ENCODE results near the gene MAP3K6.

MAP3K6 gene

DNA sequence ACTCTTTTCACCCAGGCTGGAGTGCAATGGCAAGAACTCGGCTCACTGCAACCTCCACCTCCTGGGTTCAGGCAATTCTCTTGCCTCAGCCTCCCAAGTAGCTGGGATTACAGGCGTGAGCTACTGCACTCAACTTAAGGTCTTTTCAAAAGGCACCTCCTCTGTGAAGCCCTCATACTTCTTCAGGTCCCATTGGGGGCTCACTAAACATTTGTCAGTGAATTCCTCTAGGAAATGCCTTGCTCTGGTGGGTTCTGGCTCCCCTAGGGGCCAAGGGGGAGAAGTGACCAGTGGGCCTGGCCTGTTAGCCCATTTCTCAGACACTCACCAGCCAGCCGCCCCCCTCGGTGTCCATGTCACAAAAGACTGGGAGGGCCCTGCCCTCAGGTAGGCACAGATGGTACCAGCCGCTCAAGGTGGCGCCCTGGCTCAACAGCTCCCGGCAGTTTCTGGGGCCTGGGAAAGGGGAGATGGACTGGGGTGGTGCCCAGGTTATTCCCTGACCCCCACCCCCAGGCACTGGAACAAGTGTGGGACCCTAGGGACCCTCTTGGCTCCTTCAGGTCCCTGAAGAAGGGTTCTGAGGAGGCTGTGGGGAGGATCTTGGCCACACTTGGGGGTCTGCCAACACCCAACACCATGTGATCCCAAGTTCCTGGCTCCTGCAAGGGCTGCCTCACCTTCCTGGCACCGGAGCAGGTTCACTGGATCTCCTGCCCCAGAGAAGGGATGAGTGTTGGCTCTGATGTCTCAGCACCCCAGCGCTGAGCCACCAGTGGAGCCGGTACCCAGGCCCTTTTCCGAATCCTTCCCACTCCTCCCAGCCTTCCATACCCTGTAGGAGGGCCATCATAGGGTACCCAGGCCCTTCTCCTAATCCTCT is 6.3 kb upstream of the MAP3K6 start:
- no peak for DNase-seq (ENCODE audit: low read depth)

DNA sequence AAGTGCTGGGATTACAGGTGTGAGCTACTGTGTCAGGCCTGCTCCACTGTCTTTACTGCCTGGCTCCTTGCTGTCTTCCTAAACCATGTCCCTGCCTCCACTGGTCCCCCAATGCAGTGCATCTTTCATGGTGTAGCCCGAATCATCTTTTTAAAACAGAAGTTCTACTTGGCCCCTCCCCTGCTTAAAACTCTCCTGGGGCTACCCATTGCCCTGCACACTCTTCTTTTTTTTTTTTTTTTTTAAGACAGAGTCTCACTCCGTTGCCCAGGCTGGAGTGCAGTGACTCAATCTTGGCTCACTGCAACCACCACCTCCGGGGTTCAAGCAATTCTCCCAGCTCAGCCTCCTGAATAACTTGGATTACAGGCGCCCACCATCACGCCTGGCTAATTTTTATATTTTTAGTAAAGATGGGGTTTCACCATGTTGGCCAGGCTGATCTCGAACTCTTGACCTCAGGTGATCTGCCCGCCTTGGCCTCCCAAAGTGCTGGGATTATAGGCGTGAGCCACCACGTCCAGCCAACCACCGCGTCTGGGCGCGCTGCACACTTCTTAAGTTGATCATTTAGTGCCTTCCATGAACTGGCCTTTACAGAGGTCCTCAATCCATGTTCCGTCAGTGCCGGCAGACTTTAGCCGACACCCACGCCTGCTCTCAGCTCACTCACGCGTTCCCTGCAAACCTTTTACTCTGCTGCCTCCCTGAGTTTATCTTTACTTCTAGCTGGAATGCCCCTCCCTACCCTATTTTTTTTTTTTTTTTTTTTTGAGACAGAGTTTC is 5.5 kb upstream of the MAP3K6 start:
- DNase-seq (ENCODE audit: low read depth) = no peak

DNA sequence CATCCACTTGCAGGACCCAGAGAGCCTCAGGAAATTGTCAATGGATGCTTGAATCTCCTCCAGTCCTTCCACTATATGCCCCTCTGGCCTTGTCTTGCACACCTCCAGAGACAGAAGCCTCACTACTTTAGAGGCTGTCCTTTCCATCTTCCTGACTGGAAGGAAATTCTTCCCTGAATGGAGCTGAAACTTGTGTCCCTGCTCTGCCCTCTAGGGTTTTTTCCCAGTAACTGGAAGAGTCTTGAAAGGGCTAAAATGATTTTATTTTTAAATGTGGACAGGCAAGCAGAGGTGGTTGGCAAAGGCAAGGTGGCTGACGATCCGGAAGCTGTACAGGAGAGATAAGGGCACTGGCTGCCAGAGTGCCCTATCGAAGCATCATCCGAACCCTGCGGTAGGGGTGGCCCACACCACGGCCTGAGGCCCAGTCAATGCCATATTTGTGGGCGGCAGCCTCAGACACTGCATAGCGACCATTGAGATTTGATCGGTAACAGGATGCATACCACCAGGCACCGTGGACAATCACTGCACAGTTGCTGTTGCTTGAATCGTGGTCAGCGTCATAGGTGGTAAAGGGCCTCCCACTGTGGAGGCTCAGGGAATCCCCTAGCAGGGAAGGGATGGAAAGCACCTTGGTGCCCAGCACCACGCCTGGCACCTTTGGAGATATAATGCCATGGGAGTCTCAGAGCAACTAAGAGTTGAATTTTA is 2.3 kb upstream of the MAP3K6 start:
- DNase-seq (ENCODE audit: low read depth) = no peak

DNA sequence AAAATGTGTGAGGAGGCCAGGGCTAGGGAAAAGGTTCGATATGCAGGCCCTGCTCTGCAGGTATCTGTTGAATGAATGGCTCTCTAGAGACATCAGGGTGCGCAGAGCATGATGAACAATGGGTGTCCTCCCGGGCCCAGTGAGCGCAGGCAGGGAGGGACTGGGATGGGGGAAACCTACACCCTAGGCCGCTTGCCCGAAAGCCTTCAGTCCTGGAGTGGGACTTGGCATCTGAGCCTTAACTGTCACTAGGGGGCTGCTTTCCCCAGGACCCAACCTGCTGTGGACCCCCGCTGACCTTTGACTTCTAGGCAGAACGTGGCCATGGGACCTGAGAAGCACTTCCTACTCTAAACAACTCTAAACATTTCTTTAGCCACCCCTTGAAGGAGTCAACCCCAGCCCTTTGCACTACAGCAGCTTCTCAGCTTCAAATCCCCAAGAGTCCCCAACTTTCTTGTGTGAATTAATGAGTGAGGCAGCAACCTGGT is 444 bp upstream of the MAP3K6 start:
- DNase-seq (ENCODE audit: low read depth) = no peak

DNA sequence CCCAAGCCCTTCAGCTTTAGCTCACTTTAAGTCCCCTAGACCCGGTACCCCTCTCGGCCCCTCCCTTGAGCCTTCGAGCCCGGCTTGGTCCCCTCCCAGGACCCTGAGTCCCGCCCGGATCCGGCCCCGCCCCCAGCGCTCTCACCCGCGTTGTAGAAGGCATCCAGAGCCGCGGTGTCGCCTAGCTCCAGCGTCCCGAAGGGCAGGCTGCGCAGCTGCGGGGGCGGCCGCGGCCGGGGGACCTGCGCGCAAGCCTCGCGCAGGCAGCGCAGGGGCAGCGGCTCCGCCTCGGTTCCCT is 699 bp downstream of the MAP3K6 start:
- DNase-seq (ENCODE audit: low read depth) = peak; percentile 78

DNA sequence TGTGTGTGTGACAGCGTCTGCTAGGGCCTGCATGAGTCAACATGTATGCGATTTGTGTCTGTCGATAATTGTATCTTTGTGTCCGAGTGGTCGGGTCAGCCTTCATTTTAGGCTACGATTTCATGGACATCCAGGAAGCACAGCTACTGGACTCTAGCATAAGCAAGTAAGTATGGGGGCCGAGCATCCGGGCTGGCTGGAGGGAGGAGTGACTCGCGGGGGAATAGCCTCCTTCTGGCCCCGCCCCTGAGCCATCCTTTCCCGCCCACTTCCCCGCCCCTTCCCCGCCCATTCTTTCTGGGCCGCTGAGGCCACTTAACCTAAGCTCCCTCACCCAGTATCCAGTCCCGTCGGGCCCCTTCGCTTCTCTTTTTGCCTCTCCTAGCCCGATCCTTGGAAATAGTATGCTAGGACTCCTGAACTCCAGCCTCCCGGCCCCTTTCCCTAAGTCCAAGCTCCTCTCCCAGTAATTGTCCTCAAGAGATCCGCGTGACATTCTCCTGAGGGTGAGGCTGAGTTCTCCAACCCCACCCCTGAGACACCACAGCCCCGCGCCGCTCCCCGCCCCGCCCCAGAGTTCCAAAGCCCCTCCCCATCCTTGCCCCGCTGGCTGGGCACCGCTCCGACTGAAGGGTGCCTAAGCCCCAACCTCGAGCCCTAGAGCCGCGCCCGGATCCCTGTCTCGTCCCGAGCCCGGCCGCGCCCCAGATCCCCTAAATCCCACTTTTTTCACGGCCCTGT is 1.2 kb downstream of the MAP3K6 start:
- DNase-seq (ENCODE audit: low read depth) = peak; percentile 90

DNA sequence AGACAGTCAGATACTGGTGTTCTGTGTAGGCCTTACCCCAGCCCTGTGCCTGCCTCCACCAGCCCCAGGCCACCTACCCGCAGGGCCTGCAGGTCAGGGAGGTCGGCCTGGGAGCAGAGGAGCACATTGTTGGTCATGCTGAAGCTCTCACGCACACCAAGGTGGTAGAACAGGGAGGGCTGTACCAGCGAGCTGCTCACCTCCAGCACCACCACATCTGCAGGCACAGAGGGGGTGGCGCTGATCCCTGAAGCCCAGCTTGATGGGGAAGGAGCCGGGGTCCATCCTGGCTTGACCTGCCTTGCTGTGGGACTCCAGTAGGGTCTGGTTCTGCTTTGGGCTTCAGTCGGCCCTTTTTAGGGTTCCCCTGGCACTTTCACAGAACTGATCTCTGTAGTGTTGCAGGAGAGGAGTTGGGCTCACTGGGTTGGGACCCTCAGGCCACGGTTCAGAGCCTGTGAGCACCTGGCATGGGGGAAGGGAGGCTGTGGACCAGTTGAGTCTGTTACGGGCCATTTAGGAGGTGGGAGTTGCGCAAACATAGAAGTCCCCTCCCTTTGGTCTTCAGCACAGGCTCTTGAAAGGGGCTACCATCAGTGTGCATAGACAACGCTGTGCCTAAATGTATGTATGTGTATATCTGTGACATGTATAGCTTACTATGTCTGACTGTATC is 1.9 kb downstream of the MAP3K6 start:
- DNase-seq (ENCODE audit: low read depth) = no peak

DNA sequence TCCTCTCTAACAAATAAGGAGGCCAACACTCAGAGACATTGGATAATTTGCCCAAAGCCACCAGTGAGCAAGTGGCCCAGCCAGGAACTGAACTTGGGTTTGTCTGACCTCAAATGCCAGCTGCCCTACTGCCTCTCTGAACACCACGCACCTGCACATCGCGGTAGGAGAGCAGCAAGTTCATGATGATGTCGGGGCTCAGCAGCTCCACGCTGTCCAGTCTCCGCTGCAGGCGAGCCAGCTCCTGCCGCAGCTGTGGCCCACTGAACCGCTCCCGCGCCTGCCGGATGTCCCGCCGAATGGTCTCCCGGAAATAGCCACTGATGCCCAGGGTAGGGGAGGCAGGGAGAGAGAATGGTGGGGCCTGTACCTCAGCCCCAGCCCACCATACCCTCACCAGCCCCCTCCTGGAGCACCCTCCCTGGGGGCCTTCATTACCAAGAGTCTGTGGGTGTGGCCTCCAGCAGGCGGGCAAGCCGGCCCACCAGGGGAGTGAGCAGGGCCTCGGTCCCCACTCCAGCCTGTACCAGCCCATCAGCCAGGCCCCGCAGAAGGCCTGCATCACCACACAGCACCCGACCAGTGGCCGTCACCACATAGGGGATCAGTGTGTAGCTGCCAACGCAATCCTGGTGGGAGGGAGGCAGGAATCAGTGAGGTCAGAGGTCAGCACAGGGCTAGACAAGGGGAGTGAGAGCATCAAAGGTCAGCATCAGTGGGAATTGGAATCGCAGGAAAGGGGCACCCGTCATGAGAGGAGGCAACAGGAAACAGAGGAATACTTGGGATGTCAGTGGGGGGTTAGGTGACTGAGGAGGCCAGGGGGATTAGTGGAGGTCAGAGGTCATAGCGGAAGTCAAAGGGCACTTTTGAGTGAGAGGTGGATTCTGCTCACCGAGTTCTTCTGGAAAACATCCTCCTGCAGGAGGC is 2.7 kb downstream of the MAP3K6 start:
- DNase-seq (ENCODE audit: low read depth) = no peak

DNA sequence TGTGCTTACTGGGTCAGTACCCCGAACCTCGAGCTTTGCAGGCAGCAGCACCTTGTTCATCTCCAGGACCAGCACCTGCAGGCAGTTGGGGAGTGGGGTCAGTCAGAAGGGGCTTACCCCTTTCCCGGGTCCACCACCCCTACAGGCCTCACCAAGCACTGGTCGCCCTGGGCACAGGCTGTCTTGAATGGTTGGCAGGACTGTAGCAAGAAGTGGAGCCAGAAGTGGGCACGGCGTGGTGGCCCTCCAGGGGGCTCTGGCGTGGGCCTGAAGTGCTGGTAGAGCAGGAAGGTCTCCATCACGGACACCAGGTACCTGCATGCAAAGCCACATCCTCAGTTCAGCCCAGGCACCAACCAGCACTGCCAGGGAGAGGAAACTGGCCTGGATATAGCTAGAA is 5.2 kb downstream of the MAP3K6 start:
- DNase-seq (ENCODE audit: low read depth) = no peak

DNA sequence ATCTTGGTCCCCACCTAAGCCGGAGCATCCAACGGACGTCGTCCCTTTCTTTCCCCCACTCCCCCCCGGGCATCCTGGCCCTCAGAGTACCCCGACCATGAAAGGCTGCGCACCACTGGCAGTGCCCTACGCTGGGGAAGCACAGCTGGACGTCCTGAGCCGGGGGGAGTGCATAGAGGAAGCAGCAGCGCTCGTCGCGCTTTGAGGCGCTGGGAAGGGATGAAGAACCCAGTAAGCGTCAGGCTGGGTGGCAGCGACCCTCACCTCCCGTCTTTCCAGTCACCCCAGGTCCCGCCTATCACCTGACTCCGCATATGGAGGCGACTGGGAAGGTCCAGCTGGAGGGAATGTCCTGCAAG is 5.7 kb downstream of the MAP3K6 start:
- DNase-seq (ENCODE audit: low read depth) = no peak

DNA sequence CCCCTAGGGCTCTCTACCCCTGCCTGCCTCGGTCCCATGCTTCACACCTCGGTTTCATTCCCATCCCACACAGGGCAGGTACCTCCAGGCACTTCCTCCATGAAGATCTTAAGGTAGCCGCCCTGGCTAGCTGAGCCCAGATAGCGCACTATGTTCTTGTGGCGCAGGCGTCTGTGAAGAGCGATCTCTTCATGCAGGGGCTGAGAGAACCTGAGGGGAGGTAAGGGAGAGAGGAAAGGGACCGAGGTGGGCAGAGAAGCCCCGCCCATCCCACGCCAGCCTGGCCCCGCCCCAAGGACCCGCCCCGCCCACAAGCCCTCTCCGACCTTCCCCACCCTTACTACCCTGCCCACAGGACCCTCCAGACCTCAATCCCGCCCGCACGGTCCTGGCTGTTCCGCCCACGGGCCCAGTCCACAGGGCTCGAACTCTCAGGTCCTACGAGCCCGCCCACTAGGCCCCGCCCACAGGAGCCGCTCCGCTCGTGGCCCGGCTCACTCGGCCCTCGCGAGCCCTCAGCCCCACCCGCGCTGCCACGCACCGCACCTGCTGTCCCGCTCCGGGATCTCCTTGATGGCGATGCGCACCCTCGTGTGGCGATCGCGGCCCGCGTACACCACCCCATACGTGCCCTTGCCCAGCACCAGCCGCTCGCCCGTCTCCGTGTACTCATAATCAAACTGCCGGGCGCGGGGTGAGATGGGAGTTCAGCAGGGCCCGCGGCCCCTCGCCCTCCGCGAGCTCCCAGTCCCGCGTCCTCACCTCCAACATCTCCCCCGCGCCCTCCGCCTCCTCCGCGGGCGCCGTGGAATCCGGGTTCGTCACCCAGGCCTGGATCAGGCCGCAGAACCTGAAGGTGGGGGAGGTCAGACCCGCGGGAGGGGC is 6.4 kb downstream of the MAP3K6 start:
- DNase-seq (ENCODE audit: low read depth) = no peak

DNA sequence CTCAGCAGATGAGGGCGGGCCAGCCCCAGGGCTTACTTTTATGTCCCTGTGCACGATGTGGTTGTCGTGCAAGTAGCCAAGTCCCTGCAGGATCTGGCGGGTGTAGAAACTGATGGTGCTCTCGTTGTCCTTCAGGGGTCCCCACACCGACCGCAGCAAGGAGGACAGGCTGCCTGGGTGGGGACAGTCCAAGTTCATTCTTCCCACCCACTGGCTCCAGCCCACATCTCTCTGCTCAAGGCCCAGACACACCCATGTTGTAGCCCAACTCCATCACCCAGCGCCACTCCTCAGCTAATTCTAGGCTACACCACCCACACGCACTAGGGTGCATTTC is 7.0 kb downstream of the MAP3K6 start:
- no peak for DNase-seq (ENCODE audit: low read depth)

DNA sequence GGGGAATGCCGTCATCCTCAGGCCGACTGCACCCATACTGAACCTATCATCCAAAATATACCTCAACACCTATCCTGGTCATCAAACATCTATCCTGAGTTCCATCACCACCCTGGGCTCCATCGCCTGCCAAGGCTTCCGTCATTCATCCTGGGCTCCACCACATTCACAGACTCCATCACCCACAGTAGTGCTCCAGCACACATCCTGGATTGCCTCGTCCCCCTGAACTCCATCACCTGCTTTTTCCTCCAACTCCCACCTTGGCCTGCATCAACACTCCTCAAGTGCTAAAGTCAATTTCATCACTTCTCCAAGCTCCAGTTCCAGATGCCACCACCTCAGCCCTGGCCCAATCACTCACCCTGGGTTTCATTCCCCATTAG is 7.8 kb downstream of the MAP3K6 start:
- no peak for DNase-seq (ENCODE audit: low read depth)

DNA sequence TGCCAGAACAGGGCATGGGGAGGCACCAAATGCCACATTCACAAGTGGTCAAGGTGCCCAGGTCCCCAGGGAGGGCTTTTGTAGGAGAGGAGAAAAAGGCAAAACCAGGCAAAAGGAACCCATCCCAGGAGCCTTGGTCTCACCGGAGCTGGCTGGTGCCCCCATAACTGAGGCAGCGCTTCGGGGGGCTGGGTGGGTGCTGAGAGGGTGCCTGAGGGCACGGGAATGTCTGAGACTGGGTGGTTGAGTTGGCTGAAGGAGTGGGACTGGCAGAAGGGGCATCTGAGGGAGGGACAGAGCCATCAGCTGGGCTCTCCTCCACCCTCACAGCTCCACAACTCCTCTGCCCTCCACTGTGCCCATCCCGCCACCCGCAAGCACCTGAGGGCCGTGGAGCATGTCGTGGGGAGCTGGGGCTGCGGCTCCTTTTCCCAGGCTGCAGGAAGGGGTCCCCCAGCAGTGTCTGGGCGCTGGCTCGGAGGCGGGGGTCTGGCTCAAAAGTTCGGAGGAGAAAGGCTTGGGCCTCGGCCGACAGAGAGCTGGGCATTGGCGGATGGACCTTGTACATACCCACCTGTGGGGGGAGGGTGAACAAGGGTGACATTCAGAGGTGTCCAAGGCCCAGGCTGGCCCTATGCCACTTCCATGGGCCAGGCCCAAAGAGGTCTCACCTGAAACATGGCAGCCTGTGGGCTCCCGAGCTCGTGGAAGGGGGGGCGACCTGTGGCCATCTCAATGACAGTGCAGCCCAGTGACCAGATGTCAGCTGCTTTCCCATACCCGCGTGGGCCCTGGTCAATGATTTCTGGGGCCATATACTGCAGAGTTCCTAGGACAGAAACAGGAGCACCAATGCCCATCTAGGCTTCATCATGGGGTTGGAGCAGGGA is 8.5 kb downstream of the MAP3K6 start:
- no peak for DNase-seq (ENCODE audit: low read depth)

DNA sequence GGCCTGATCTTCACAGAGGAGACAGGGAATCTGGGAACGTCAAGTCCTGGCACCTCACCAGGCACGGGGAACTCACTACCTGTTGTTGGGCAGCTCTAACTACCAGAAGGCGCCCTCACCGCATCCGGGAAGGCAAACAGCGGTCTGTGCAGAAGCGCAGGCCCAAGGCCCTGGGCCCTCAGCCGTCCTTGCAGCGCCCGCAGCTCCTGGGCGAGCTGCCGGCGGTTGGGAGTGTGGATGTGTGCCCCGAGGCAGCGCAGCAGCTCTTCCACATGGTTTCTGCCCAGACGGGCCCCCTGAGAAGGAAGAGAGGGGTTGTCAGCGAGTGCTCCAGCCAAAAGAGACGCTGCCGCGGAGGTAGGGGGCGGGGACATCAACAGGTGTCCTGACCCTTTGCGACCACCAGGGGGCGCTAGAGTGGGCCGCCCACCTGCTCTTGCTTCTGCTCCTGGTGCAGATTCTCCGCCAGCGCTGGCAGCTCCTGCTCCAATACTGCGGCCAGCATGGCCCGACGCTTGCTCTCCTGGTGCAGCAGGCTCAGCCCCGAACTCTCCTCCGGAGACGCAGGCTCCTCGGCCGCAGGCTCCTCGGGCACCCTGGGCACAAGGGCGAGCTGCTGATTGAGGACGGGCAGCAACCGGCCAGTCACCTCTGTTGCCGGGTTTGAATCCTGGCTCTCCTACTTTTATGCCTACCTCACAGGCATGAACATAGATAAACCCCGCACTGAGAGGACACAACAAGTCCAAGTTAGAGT is 9.3 kb downstream of the MAP3K6 start:
- DNase-seq (ENCODE audit: low read depth) = peak; percentile 19

DNA sequence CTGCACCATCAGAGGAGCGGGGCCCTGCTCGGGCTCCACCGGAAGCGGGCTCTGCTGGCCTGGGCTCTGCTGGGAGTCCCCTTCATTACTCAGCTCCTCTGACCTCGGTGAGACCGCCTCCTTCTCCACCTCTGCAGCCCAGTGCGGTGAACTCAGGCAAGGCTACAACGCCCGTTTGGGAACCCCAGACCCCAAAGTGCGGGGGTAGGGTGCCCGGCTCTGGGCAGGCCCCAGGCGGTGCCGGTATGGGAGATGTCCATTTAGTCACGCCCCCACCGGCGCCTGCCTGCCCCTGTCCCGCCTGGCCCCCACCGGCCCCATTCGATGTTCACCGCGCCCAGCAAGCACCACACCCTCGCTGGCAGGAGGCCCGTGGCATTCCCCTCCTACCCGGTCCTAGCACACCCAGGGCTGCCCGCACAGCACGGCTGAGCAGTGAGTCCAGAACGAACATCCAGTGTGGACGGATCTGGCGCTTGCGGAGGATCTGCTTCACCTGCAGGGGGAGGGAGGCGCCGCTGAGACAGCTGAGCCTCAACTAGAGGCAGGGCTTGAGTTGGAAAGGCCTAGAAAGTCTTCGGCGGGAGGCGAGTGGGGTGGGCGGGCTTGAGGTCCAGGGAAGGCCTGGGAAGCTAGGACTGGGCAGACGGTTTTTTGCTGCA is 10.0 kb downstream of the MAP3K6 start:
- no peak for DNase-seq (ENCODE audit: low read depth)

DNA sequence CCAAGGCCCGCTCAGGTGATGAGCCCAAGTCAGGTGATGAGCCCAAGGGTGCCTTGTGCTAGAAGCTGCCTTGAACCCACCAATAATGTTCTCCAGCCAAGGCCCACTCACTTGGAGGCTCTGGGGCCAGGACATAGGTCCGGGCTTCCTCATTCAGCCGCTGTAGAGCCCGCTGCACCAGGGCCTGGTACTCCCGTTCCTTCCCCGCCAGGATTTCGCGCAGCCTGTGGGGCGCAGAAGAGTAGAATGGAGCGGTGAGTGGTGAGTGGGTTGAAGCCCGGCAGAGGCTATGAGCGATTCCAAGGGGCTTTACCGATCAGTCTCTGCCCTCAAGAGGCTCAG is 10.5 kb downstream of the MAP3K6 start:
- DNase-seq (ENCODE audit: low read depth) = no peak
